Endothelial cell (in vitro differentiated cells): ENCODE data around the gene KANK4. TPM values are rescaled to one million over a fixed set of nuclear protein-coding genes. Genes with fewer than 3 reads are reported as not detected.

Source experiments
- DNase-seq: peaks from one replicate; pipeline ENCODE4 v3.0.0; 2021; ENCODE audit warnings: low spot score
- H3K27ac Mint-ChIP-seq: one replicate; pipeline ENCODE4 v1.8.0; 2021; ENCODE audit warnings: mixed read lengths, inconsistent platforms; ENCODE audit not compliant: unreplicated experiment
- H3K27me3 Mint-ChIP-seq: one replicate; pipeline ENCODE4 v1.8.0; 2021; ENCODE audit warnings: mild to moderate bottlenecking, moderate library complexity, mixed read lengths, inconsistent platforms; ENCODE audit not compliant: unreplicated experiment
- H3K36me3 Mint-ChIP-seq: one replicate; pipeline ENCODE4 v1.8.0; 2021; ENCODE audit warnings: mild to moderate bottlenecking, low read depth, mixed read lengths, inconsistent platforms; ENCODE audit not compliant: unreplicated experiment
- H3K4me1 Mint-ChIP-seq: one replicate; pipeline ENCODE4 v1.8.0; 2021; ENCODE audit warnings: mild to moderate bottlenecking, mixed read lengths, inconsistent platforms; ENCODE audit not compliant: unreplicated experiment
- H3K4me3 Mint-ChIP-seq: one replicate; pipeline ENCODE4 v1.8.0; 2021; ENCODE audit warnings: mild to moderate bottlenecking, mixed read lengths, inconsistent platforms; ENCODE audit not compliant: unreplicated experiment
- H3K9me3 Mint-ChIP-seq: one replicate; pipeline ENCODE4 v1.8.0; 2021; ENCODE audit warnings: mixed read lengths, inconsistent platforms; ENCODE audit not compliant: unreplicated experiment
- CTCF ChIP-seq: fragments of 200-600 bp; sonication (generic); IDR thresholded peaks from one replicate; pipeline ENCODE4 v1.5.0; 2021; ENCODE audit warnings: antibody characterized with exemption; ENCODE audit not compliant: unreplicated experiment
- total RNA-seq: library from RNA; stranded (reverse); fragmentation: NEBNext Ultra II Directional; extraction: Animal tissue kit (Norgen Biotek cat#: 25700); gene quantifications from one replicate; pipeline ENCODE4 v1.2.1, GENCODE V29; 2021; ENCODE audit not compliant: unreplicated experiment

The KANK4 gene
- total RNA-seq, 1 donor from 2014 or later, result 1.4 TPM

GRCh38 chr1:62362061-62362917 is 43.1 kb upstream of the KANK4 start:
- Mint-ChIP-seq H3K4me1 (no peaks in the 10 kb centered on the region), H3K9me3 (no peaks in the 10 kb centered on the region), H3K4me3 (no peak overlapping the region), H3K27ac (no peak overlapping the region), H3K27me3 (peaks cover 1% of the 10 kb centered on the region), H3K36me3 (peaks cover 2% of the 10 kb centered on the region)
- TF ChIP-seq CTCF, result no peak
- no peak for DNase-seq

- Mint-ChIP-seq H3K9me3 (no peaks in the 10 kb centered on the region), H3K27me3 (peaks cover 1% of the 10 kb centered on the region), H3K36me3 (no peaks in the 10 kb centered on the region), H3K4me3 (no peak overlapping the region), H3K27ac (no peak overlapping the region), H3K4me1 (no peaks in the 10 kb centered on the region)
- TF ChIP-seq CTCF, result no peak
- no peak for DNase-seq
Observed at GRCh38 chr1:62361431-62361830, 42.2 kb upstream of the KANK4 start.

GRCh38 chr1:62358665-62359373 is 39.6 kb upstream of the KANK4 start:
- no peak overlapping the region for H3K27ac Mint-ChIP-seq

GRCh38 chr1:62357916-62358315 is 38.7 kb upstream of the KANK4 start:
- DNase-seq, result no peak
- Mint-ChIP-seq H3K4me3 (no peak overlapping the region), H3K27ac (no peak overlapping the region), H3K9me3 (no peaks in the 10 kb centered on the region), H3K27me3 (peaks cover 11% of the 10 kb centered on the region), H3K4me1 (peaks cover 15% of the 10 kb centered on the region), H3K36me3 (no peaks in the 10 kb centered on the region)
- TF ChIP-seq CTCF, result no peak

More at GRCh38 chr1:62358665-62359373, 39.6 kb upstream of the KANK4 start:
- no peaks in the 10 kb centered on the region for H3K9me3 Mint-ChIP-seq
- no peak for TF ChIP-seq CTCF
- H3K27me3 Mint-ChIP-seq, result peaks cover 6% of the 10 kb centered on the region
- no peak overlapping the region for H3K4me3 Mint-ChIP-seq
- no peaks in the 10 kb centered on the region for H3K36me3 Mint-ChIP-seq
- H3K4me1 Mint-ChIP-seq, result peaks cover 6% of the 10 kb centered on the region
- no peak for DNase-seq
